Right atrium auricular region (tissue), 2 donors: ENCODE measurements around the gene MROH9. TPM values are rescaled to one million over a fixed set of nuclear protein-coding genes. Genes with fewer than 3 reads are reported as not detected.

ENCODE experiments used
- DNase-seq: peaks from one replicate; pipeline ENCODE4 v3.0.0-alpha.2; 2019; ENCODE audit warnings: low spot score
- H3K27ac ChIP-seq, 2 donors: fragments of 200-600 bp; sonication (generic); 1 replicate in 1 of 2; 2 replicates in 1 of 2; pipeline ENCODE4 v1.5.1; 2016 to 2019
- H3K27me3 ChIP-seq, 2 donors: fragments of 200-600 bp; sonication (generic); one replicate each; pipeline versions ENCODE4 v1.5.1 to v1.6.0; 2017 to 2019
- H3K36me3 ChIP-seq: fragments of 200-600 bp; sonication (generic); one replicate; pipeline ENCODE4 v1.5.1; 2016
- H3K4me1 ChIP-seq, 2 donors: fragments of 200-600 bp; sonication (generic); one replicate each; pipeline versions ENCODE4 v1.5.1 to v1.6.0; 2017 to 2019
- H3K4me3 ChIP-seq, 2 donors: fragments of 200-600 bp; sonication (generic); 1 replicate in 1 of 2; 2 replicates in 1 of 2; pipeline ENCODE4 v1.5.1; 2017 to 2019; ENCODE audit warnings: mild to moderate bottlenecking in 1 of 2, moderate library complexity in 1 of 2
- H3K9me3 ChIP-seq, 2 donors: fragments of 200-600 bp; sonication (generic); one replicate each; pipeline ENCODE4 v1.5.1; 2019
- total RNA-seq, 2 donors: library from RNA; depleted of rRNA; stranded (reverse); fragments of >200 nt; gene quantifications; one replicate each; pipeline ENCODE4 v1.1.0, GENCODE V29; 2016
- TF ChIP-seq, protein P1 (sequence below), 2 donors: fragments of 200-600 bp; sonication (generic); IDR thresholded peaks; one replicate each; pipeline ENCODE4 v1.5.1; 2019; ENCODE audit warnings: antibody characterized with exemption in 2 of 2

Gene MROH9
- total RNA-seq, 2 donors from 2014 or later: not detected

DNA sequence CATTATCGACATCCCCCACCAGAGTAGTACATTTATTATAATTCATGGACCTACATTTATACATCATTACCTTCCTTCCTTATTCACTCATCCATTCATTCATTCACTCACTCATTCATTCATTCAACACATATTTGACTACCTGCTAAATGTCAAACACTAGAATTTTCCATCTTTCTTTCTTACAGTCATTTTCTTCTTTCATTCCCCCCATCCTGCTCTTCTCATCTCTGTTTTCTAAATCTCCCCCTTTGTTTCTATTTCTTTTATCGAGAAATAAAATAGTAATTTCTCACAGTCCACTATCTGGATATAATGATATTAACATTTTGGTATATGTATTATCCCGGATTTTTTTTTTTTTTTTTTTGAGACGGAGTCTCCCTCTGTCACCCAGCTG, 127.6 kb downstream of the MROH9 start:
- Histone ChIP-seq H3K4me3 (no peak overlapping the region), H3K9me3 (no peaks in the 10 kb centered on the region)

DNA sequence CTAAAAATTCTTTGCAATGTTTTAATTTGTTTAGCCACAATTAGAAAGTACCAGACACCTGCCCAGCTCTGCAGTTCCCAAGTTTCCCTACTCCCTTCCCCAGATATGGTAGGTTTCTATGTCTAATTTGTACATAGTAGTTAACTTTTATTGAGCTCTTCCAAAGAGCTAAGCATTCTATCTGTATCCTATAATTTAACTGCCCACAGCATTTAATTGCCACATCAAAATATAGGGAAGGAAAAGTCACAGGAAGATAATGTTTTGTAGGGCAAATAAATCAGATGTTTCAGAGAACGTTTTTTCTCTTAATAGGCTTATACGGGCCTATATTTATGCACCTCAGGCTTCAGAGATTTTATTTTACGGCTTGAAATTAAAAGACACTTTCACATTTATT, 139.7 kb downstream of the MROH9 start:
- Histone ChIP-seq H3K4me3 (no peak overlapping the region), H3K9me3 (no peaks in the 10 kb centered on the region), H3K27ac (no peak overlapping the region), H3K36me3 (no peaks in the 10 kb centered on the region), H3K4me1 (no peaks in the 10 kb centered on the region), H3K27me3 (no peaks in the 10 kb centered on the region)
- no peak for DNase-seq
- TF ChIP-seq, protein P1, sequence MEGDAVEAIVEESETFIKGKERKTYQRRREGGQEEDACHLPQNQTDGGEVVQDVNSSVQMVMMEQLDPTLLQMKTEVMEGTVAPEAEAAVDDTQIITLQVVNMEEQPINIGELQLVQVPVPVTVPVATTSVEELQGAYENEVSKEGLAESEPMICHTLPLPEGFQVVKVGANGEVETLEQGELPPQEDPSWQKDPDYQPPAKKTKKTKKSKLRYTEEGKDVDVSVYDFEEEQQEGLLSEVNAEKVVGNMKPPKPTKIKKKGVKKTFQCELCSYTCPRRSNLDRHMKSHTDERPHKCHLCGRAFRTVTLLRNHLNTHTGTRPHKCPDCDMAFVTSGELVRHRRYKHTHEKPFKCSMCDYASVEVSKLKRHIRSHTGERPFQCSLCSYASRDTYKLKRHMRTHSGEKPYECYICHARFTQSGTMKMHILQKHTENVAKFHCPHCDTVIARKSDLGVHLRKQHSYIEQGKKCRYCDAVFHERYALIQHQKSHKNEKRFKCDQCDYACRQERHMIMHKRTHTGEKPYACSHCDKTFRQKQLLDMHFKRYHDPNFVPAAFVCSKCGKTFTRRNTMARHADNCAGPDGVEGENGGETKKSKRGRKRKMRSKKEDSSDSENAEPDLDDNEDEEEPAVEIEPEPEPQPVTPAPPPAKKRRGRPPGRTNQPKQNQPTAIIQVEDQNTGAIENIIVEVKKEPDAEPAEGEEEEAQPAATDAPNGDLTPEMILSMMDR (IDR thresholded peaks at IDR 0.05): no peak

More for the DNA sequence above, 127.6 kb downstream of the MROH9 start:
- Histone ChIP-seq H3K27ac (no peak overlapping the region), H3K27me3 (no peaks in the 10 kb centered on the region), H3K4me1 (no peaks in the 10 kb centered on the region), H3K36me3 (no peaks in the 10 kb centered on the region)
- DNase-seq: no peak
- TF ChIP-seq, protein P1 (IDR thresholded peaks at IDR 0.05): no peak

DNA sequence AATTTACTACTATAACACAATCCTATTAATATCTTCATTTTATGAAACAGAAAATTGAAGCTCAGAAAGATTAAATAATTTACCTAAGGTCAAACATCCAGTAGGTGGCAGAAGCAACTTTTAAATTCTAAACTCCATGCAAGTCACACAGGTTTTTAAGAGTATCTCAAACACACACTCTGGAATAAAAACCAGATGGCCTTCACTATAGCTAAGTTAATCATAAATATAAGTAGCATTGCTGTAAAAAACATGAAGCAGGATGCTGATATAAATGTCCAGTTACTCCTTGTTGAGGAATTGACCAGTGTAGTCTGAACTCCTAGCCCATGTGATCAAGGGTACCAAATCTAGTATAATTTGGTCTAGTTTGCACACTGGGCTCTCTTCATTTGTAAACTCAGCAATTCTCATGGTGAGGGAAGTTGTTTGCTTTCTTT, 146.0 kb downstream of the MROH9 start:
- Histone ChIP-seq H3K4me1 (peaks cover 0 to 31% of the 10 kb centered on the region in 2 donors), H3K27ac (peak overlapping the region; percentile 46 to 58), H3K36me3 (no peaks in the 10 kb centered on the region), H3K9me3 (no peaks in the 10 kb centered on the region), H3K4me3 (no peak overlapping the region), H3K27me3 (no peaks in the 10 kb centered on the region)
- DNase-seq: no peak
- TF ChIP-seq, protein P1 (IDR thresholded peaks at IDR 0.05): peak; percentile 40 to 67

DNA sequence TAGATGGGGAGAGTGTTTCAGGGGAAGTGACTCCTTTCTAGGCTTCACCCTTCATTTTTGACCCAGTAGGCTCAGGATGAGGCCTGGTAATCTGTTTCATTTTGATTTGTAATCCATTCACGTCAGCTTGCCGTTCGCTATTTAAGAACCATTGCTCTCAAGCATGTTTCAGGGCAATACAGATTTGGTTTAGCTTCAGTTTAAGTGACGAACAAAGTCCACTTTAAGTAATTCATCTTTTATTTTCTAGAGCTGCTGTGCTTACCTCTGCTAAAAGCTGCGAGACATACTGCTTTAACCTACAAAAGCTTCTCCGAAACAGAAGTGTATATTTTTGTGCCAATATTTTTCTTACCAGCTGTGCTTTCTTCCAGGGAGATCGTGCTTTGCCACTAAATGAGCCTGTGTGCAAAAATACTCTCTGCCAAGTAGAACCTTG, 146.4 kb downstream of the MROH9 start:
- peak overlapping the region; percentile 46 to 58 for H3K27ac ChIP-seq
- no peak overlapping the region for H3K4me3 ChIP-seq
- H3K36me3 ChIP-seq: no peaks in the 10 kb centered on the region
- no peak for DNase-seq
- H3K9me3 ChIP-seq: no peaks in the 10 kb centered on the region
- peaks cover 0 to 31% of the 10 kb centered on the region in 2 donors for H3K4me1 ChIP-seq
- no peaks in the 10 kb centered on the region for H3K27me3 ChIP-seq
- TF ChIP-seq, protein P1 (IDR thresholded peaks at IDR 0.05): no peak

DNA sequence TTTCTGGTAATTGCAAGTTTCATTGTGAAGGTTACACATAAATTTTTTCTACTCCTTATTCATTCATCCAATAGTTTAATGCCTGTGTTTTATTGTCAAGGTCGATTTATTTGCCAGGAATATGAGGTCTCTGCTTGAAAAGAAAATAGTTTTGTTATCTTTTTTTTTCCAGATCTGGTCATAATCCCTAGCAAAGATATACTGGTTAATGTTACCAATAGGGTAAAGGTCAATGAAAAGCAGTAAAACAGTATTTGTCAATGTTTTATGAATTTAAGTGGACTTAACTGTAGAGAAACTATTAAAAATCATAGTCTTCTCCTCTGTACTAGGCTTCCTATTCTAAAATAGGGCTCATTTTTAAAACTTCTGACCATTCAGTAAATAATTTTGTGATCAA, 147.3 kb downstream of the MROH9 start:
- H3K36me3 ChIP-seq: no peaks in the 10 kb centered on the region
- no peaks in the 10 kb centered on the region for H3K27me3 ChIP-seq
- TF ChIP-seq, protein P1 (IDR thresholded peaks at IDR 0.05): no peak
- H3K9me3 ChIP-seq: no peaks in the 10 kb centered on the region
- H3K4me1 ChIP-seq: peaks cover 0 to 31% of the 10 kb centered on the region in 2 donors
- H3K27ac ChIP-seq: peak overlapping the region in 1 of 2 donors; percentile 46
- no peak for DNase-seq
- no peak overlapping the region for H3K4me3 ChIP-seq

DNA sequence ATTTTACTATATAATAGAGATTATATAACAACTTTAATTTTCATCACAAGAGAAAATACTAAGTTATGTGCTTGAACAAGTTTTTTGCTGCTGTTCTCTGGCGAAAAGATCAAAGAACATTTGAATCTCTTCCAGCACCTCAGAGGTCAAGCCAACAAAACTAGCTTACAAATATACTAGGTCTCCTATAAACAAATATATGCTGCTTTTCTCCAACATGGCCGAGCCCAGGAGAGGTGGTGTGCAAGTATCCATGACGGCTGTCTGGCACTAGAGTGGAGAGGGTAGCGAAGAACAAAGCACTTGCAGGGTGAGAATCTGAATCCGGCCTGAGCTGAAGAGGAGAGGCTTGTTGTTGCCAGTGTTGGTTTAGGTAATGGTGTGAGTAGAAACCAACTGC, 147.9 kb downstream of the MROH9 start:
- no peaks in the 10 kb centered on the region for H3K9me3 ChIP-seq
- TF ChIP-seq, protein P1 (IDR thresholded peaks at IDR 0.05): no peak
- no peak for DNase-seq
- no peak overlapping the region for H3K27ac ChIP-seq
- no peak overlapping the region for H3K4me3 ChIP-seq
- no peaks in the 10 kb centered on the region for H3K27me3 ChIP-seq
- no peaks in the 10 kb centered on the region for H3K36me3 ChIP-seq
- H3K4me1 ChIP-seq: peaks cover 0 to 31% of the 10 kb centered on the region in 2 donors
